Thymus (tissue), 11 donors: Measurements from ENCODE around the gene MAP4K1. TPM values are rescaled to one million over a fixed set of nuclear protein-coding genes. Genes with fewer than 3 reads are reported as not detected.

Experiments used
- DNase-seq, 9 donors: peaks; one replicate each; pipeline ENCODE4 v3.0.0-alpha.2; 2013; ENCODE audit warnings: low spot score in 9 of 9, low read depth in 6 of 9, missing footprints in 1 of 9
- H3K27ac ChIP-seq, 2 donors: one replicate each; pipeline ENCODE4 v1.5.1; 2013; ENCODE audit warnings: control low read depth in 1 of 2, low read depth in 1 of 2, low read length in 1 of 2, mild to moderate bottlenecking in 1 of 2, moderate library complexity in 1 of 2
- H3K27me3 ChIP-seq, 2 donors: one replicate each; pipeline ENCODE4 v1.5.1; 2013; ENCODE audit warnings: low read length in 1 of 2; ENCODE audit not compliant: control insufficient read depth in 2 of 2, insufficient read depth in 1 of 2
- H3K36me3 ChIP-seq, 2 donors: one replicate each; pipeline ENCODE4 v1.5.1; 2013; ENCODE audit warnings: low read length in 1 of 2, mild to moderate bottlenecking in 1 of 2, moderate library complexity in 1 of 2; ENCODE audit not compliant: control insufficient read depth in 2 of 2, insufficient read depth in 2 of 2
- H3K4me1 ChIP-seq, 2 donors: one replicate each; pipeline ENCODE4 v1.5.1; 2013; ENCODE audit warnings: low read length in 2 of 2; ENCODE audit not compliant: control insufficient read depth in 2 of 2, insufficient read depth in 2 of 2
- H3K4me3 ChIP-seq, 2 donors: one replicate each; pipeline ENCODE4 v1.5.1; 2013; ENCODE audit warnings: low read length in 2 of 2, control low read depth in 1 of 2, mild to moderate bottlenecking in 1 of 2
- H3K9me3 ChIP-seq, 2 donors: one replicate each; pipeline ENCODE4 v1.5.1; 2013; ENCODE audit warnings: low read length in 1 of 2, mild to moderate bottlenecking in 1 of 2; ENCODE audit not compliant: control insufficient read depth in 2 of 2, insufficient read depth in 1 of 2
- WGBS: extraction: QIAGEN DNeasy Blood & Tissue Kit; methylation state at CpG from one replicate; pipeline ENCODE4 v1.1.7; 2013; 5-methylcytosine and 5-hydroxymethylcytosine counted together
- polyA plus RNA-seq: library from polyadenylated mRNA; stranded (reverse); fragments of 200-250 nt; gene quantifications from one replicate; pipeline ENCODE4 v1.2.3, GENCODE V29; 2013
- total RNA-seq: library from RNA; stranded (reverse); fragments of 120-200 nt; gene quantifications from one replicate; pipeline ENCODE4 v1.2.4, GENCODE V29; 2013
- donor health status: healthy.

The MAP4K1 gene
- total and polyA plus RNA-seq, 2 donors: 24.6 to 82.9 TPM

- H3K4me1 ChIP-seq: peaks cover 2 to 35% of the 10 kb centered on the region in 2 donors
- 78% methylated on average over 5 of the region's 5 CpGs for WGBS
These were observed 37.5 kb upstream of the MAP4K1 start for GRCh38 chr19:38655148-38655824.

GRCh38 chr19:38654628-38655055, 36.9 kb upstream of the MAP4K1 start:
- Histone ChIP-seq H3K4me3 (no peak overlapping the region), H3K36me3 (no peaks in the 10 kb centered on the region), H3K27me3 (peaks cover 64 to 91% of the 10 kb centered on the region in 2 donors), H3K4me1 (peaks cover 2 to 42% of the 10 kb centered on the region in 2 donors), H3K9me3 (peaks cover 0 to 3% of the 10 kb centered on the region in 2 donors), H3K27ac (no peak overlapping the region)
- 94% methylated on average over 6 of the region's 6 CpGs for WGBS
- no peak for DNase-seq

More at GRCh38 chr19:38655148-38655824, 37.5 kb upstream of the MAP4K1 start:
- H3K36me3 ChIP-seq: no peaks in the 10 kb centered on the region
- H3K4me3 ChIP-seq: no peak overlapping the region
- H3K27me3 ChIP-seq: peaks cover 66 to 91% of the 10 kb centered on the region in 2 donors
- DNase-seq: no peak
- H3K9me3 ChIP-seq: peaks cover 0 to 3% of the 10 kb centered on the region in 2 donors
- H3K27ac ChIP-seq: no peak overlapping the region

- Histone ChIP-seq H3K36me3 (no peaks in the 10 kb centered on the region), H3K27me3 (peaks cover 56 to 91% of the 10 kb centered on the region in 2 donors), H3K4me1 (peaks cover 10 to 51% of the 10 kb centered on the region in 2 donors), H3K9me3 (peaks cover 0 to 3% of the 10 kb centered on the region in 2 donors), H3K27ac (no peak overlapping the region), H3K4me3 (no peak overlapping the region)
- no peak for DNase-seq
- WGBS: 84% methylated on average over 7 of the region's 7 CpGs
These were observed 35.3 kb upstream of the MAP4K1 start for GRCh38 chr19:38653028-38653571.

GRCh38 chr19:38650911-38651584, 33.3 kb upstream of the MAP4K1 start:
- Histone ChIP-seq H3K4me1 (peaks cover 9 to 42% of the 10 kb centered on the region in 2 donors), H3K9me3 (peaks cover 0 to 3% of the 10 kb centered on the region in 2 donors), H3K27ac (no peak overlapping the region), H3K4me3 (no peak overlapping the region), H3K36me3 (no peaks in the 10 kb centered on the region), H3K27me3 (peaks cover 54 to 84% of the 10 kb centered on the region in 2 donors)
- DNase-seq: no peak
- WGBS: 96% methylated on average over 12 of the region's 12 CpGs

GRCh38 chr19:38650172-38650775, 32.5 kb upstream of the MAP4K1 start:
- Histone ChIP-seq H3K4me3 (no peak overlapping the region), H3K9me3 (peaks cover 0 to 3% of the 10 kb centered on the region in 2 donors), H3K36me3 (no peaks in the 10 kb centered on the region), H3K27ac (no peak overlapping the region), H3K27me3 (peaks cover 49 to 77% of the 10 kb centered on the region in 2 donors), H3K4me1 (peaks cover 9 to 38% of the 10 kb centered on the region in 2 donors)
- no peak for DNase-seq
- WGBS: 51% methylated on average over 8 of the region's 8 CpGs

GRCh38 chr19:38649305-38650171, 31.8 kb upstream of the MAP4K1 start:
- peaks cover 42 to 69% of the 10 kb centered on the region in 2 donors for H3K27me3 ChIP-seq
- no peak for DNase-seq
- H3K9me3 ChIP-seq: peaks cover 0 to 3% of the 10 kb centered on the region in 2 donors
- H3K27ac ChIP-seq: no peak overlapping the region
- peaks cover 9 to 35% of the 10 kb centered on the region in 2 donors for H3K4me1 ChIP-seq
- H3K36me3 ChIP-seq: no peaks in the 10 kb centered on the region
- H3K4me3 ChIP-seq: peak overlapping the region; percentile 73 to 87
- WGBS: 46% methylated on average over 15 of the region's 15 CpGs

- H3K4me1 ChIP-seq: peaks cover 9 to 35% of the 10 kb centered on the region in 2 donors
- H3K36me3 ChIP-seq: no peaks in the 10 kb centered on the region
- H3K4me3 ChIP-seq: peak overlapping the region; percentile 73 to 87
- no peaks in the 10 kb centered on the region for H3K9me3 ChIP-seq
- no peak overlapping the region for H3K27ac ChIP-seq
- H3K27me3 ChIP-seq: peaks cover 35 to 62% of the 10 kb centered on the region in 2 donors
- DNase-seq: no peak
- 3% methylated on average over 13 of the region's 13 CpGs for whole genome bisulfite sequencing
These were observed 31.1 kb upstream of the MAP4K1 start for GRCh38 chr19:38648769-38649304.
